SH-SY5Y (cell line): ENCODE data around the gene INO80.

Experiments
- GATA2 ChIP-seq: IDR thresholded peaks from 2 replicates; pipeline ENCODE4 v1.6.1; 2011; ENCODE audit warnings: mild to moderate bottlenecking, low read depth, low read length
- GATA3 ChIP-seq: IDR thresholded peaks from 2 replicates; pipeline ENCODE4 v1.6.1; 2011; ENCODE audit warnings: low read depth, mild to moderate bottlenecking, low read length, moderate library complexity

GRCh38 chr15:40958146-40958545 is 157.9 kb downstream of the INO80 start:
- TF ChIP-seq GATA2 (no peak), GATA3 (no peak)
